Frontal cortex (tissue), 4 donors: ENCODE data around the gene ANKH. TPM values are rescaled to one million over a fixed set of nuclear protein-coding genes. Genes with fewer than 3 reads are reported as not detected.

Experiments
- DNase-seq, 2 donors: peaks; one replicate each; pipeline ENCODE4 v3.0.0; 2012; ENCODE audit warnings: low spot score in 2 of 2
- FAIRE-seq: peaks from 2 replicates; lab custom pipeline; 2012; peaks lifted over from hg19 to GRCh38; lab: Jason Lieb, UNC
- total RNA-seq: library from RNA; depleted of rRNA; stranded (reverse); fragments of >200 nt; gene quantifications from one replicate; pipeline ENCODE4 v1.2.3, GENCODE V29; 2014
- donor health status: control.
- donor health status: control.
- donor health status: control.

ANKH gene
- total RNA-seq, 1 donor from 2014 or later: 62.8 TPM

DNA sequence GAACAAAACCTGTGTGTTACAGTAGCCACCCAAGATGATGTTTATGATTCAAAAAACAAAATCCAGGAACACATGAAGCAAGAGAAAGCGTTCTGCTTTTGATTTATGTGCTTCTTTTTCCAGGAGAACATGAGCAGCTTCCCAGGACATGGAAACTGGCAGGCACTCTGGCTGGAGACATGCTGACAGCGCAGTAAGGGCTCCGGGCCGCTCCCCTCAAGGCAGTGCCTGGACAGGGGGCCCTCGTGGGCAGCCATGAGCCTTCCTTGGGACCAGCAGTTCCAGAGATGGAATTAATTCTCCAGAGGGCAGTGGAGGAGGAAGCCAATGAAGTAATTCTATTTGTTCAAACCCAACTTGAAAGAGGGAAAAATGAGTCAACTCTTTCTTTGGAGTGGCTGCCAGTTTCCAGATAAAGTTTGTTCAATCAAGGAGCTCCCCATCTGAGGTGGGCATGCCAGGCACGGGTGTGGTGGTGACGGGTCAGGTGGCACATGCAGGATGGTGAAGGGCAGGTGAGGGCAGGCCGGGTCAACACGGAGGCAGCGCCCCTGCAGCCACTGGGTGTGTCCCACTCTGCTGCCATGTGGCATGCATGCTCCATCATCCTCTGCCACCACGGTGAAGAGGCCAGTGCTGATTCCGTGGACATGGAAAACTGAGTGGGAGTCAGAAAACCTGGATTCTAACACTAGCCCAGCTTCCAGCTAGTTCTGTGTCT is 123.2 kb downstream of the ANKH start:
- DNase-seq: no peak
- FAIRE-seq: no peak

DNA sequence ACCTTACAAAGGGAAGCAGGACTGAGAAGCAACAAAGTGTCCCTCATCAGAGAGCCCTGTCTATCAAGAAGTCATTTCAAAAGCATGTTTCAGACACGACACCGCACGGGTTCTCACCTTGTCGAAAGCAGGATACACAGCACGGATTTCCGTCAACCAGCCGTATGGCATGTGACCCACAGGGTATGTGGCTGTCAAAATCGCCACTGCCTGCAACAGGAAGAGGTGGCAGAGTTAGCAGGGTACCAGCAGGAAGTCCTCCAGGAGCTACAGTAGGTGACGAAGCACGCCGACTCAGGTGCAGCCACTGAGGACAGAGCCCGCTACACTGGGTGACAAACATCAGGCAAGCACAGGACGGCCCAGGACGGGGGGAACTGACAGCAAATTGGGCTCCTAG is 125.8 kb downstream of the ANKH start:
- DNase-seq: no peak

DNA sequence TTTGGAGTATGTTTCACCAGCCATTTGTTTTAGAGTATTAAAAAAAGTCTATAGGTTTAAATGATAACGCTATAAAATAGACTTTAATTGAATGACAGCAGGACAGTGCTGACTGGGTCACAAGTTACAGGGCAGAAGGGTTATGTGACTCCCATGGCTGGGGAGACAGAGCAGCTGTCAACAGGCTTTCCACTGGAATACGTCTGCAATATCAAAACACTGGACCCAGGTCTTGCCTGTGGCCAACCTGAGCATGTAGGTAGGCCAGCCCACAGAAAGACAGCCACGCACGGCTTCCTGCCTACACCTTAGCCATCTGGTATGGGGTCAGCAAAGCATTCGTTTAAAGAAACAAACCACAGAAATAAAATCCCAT is 126.4 kb downstream of the ANKH start:
- DNase-seq: no peak

More for the DNA sequence above, 125.8 kb downstream of the ANKH start:
- FAIRE-seq: no peak

DNA sequence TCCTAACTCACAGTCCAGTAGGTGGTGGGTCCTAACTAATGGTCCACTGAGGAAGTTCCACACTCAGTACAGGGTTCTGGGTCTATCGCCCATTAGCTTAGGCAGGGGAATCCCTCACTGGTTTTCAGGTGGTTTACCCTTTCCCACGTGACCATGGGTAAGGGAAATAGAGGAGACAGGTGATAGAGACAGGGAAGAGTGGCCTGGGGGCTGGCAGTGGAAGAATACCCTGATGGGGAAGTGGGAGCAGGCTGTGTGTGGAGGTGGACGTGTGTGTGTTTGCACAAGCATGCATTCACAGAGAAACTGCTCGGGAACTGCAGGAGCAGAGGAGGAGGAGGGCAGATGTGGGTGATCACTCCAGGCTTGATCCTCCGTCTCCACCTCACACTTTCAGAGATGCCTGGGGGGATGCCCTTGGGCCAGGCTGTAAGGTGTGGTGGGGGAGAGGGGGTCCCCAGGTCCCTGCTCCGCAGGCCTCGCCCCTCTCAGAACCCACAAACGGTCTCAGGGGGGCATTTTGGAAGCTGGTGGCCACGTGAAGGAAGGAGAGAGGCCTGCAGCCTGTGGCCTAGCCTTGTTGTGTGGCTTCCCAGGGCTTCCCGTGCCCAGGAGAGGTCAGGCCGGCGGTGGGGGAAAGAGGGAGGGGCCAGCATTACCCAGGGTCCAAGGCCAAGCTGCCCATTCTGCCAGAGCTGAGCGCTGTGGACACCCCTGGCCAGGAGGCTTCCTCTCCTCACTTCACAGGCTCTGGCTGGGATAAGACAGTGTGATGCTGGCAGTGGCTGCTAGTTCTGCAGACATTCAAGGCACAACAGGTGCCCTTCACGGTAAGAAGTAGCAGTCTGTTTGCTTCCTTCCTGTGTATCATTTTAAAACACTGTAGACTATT is 127.0 kb downstream of the ANKH start:
- FAIRE-seq: no peak
- no peak for DNase-seq

More for the DNA sequence above, 126.4 kb downstream of the ANKH start:
- no peak for FAIRE-seq

DNA sequence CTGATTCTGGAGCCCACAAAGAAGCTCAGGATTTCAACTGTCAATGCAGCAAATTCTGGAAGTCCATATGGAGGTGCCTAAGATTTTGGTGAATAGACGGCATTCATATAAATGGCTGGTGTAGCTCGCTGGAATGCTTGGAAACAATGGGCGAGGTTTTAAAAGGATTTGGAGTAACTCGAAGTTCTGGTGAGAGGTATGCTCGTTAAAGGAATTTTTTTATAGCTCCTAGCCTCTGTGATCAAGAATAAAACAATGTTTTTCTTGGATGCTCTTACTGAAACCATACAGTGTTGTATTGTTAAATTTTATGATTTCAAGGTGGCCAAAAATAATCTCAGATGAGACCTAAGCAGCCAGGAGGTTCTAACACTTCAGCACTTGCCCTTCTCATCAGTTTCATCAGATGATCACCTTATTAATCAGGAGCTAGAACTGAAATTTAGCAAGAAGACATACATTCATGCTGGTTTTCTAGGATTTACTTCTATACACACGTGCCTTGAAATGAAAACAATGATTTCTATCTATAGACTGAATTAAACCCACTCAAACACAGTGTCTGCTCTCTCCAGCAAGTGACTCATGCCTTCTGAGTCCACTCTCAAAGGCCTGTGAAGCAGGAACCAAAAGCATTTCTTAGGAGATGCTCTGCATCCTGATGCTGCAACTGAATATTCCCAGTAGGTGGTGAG is 127.8 kb downstream of the ANKH start:
- FAIRE-seq (no peak), DNase-seq (no peak)

DNA sequence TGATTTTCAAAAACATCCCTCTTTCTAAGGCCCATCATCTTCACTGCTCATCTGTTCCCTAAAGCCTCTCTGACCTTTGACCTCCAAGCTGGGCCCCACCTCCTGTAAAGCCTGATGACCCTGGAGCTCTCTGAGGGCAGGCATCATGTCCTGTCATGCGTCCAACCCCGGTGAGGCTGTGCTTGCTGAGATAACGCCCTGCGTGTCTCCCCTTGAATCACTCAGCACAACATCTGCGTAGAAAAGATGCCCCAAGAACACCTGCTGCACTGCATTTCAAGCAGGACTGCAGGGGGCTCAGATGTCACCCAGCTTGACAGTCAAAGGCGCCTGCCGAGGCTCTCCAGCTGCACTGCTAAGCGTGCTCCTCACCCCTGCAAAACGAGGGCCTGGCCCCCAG is 129.1 kb downstream of the ANKH start:
- DNase-seq (no peak), FAIRE-seq (no peak)

DNA sequence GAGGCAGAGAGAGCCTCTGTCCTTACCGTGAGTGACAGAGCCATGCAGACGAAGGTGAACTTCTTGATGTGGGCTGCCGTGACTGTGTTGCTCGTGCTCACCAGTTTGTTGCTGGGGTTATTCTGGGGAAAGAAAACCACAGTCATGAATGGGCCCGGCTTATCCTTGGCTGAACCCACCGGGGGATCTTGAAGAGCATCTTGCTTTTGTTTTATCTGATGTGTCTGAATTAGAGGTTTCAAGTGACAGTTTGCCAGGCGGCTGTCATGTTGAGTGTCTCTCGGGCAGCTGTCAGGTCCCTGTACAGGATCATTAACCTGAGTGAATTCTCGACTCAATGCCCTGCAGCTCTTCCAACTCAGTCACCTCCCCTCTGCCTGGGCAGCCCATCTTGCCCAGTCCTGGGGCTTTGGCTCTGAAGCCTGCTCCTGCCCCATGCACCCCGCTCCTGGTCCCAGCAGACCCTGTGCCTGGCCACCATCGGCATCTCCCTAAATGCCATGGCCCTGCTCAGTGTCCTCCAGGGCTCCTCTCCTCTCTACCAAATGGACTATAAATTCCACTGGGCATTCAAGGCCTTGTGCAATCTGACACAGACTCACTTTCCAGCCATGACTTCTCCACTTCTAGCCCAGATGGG is 129.7 kb downstream of the ANKH start:
- DNase-seq (no peak), FAIRE-seq (no peak)

DNA sequence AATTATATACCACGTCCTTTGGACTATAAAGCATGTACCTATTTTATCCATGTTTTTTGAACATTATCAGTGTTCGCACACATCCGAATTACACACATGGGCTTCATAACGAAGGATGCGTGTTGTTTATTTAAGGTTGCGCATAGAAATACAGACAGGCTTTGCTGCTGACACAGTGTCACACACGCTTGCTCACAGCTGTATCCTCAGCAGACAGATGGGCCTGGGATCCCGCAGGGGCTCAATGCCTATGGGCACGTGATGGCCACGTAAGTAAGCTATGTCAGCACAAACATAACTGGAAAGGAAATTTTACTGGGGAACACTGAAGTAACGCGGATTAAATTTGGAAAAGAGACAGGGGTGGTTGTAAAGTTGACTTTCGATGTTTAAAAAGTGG is 130.4 kb downstream of the ANKH start:
- no peak for DNase-seq
- FAIRE-seq: no peak

DNA sequence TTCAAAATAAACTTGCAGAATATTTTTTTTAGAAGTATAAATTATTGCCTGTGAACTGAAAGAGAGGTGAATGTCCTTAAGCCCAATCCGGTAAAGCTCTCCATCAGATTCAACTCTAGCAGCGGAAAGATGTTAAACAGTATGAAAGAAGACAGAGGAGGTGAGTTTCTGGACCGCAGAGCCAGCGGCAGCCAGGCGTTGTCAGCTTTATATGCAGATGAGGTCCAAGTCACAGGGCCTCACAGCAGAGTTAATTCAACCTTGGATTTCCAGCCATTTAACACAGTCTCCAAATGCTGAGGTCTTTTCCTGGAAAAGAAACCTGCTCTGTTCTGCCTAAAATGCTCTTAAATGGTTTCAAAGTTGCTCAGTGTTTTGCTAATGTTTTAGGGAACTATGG is 131.6 kb downstream of the ANKH start:
- no peak for FAIRE-seq
- DNase-seq: no peak

DNA sequence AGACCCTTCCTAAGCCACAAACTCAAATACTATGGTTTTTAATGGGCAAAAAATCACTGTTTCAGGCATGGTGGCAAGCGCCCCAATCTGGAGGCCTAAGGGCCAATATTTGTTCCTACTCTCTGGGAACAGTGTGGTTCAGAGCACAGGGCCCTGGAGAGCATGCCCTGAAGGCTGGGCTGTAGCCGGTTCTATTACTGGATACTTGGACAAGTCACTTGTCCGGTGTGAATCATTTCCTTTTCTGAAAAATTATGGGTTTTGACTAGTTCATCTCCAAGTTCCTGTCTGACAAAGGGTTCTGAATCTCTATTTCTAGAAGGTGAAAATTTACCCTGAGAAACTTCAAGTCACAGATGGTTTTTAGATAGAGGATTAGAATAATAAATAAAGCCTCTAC is 132.0 kb downstream of the ANKH start:
- DNase-seq (no peak), FAIRE-seq (no peak)

DNA sequence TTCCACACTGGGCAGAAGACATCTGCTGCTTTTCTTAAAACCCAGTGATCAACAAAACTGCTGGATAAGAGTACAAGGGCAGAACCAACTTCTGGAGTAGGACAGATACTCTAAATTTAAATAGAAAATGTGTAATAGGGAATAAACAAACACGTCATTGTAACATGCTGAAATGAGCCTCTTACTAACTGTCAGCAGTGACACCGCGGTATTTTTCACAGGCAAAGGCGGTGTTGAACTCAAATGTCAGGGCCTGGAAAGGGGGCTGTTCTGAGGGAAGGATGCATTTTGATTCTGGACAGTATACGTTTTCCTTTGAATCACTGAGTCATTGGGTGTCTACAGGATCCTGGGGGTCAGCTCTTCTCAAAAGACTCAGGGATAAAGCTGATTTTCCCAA is 133.5 kb downstream of the ANKH start:
- no peak for DNase-seq
- FAIRE-seq: no peak

DNA sequence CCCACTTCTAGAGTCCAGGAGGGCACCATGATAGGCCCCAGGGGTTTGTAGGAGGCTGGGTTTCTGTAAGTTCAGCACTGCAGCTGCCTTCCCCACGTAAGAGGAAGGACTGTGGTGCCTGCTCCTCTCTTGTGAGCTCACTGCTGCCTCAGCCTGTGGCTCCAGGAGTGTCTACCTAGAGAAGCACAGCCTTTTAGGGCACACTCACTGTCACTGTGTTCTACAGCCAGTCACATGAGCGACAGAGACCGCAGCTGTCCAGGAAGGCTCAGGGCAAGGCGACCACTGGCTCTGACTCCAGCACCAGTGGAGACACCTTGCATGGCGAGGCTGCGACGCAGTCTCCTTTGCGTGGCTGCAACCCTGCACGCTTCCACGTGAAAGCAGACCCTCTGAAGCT is 134.3 kb downstream of the ANKH start:
- DNase-seq: no peak
- no peak for FAIRE-seq

DNA sequence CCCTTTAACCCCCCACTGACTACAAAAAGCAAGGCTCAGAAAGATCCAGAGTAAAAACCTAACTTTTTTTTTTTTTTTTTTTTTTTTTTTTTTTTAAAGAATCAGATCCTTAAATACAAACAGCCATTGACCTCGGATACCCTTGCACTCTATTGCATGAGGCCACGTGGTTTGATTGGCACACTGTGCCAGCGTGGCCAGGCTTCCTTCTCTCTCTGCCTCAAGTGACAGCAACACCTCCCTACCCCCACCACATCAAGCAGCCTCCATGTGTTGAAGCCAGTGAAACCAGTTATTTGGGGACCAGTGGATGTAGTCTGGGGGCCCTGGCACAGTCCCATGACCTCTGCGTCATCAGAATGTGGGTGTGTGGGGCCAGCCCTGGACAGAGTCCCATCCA is 135.6 kb downstream of the ANKH start:
- DNase-seq: no peak
- no peak for FAIRE-seq

DNA sequence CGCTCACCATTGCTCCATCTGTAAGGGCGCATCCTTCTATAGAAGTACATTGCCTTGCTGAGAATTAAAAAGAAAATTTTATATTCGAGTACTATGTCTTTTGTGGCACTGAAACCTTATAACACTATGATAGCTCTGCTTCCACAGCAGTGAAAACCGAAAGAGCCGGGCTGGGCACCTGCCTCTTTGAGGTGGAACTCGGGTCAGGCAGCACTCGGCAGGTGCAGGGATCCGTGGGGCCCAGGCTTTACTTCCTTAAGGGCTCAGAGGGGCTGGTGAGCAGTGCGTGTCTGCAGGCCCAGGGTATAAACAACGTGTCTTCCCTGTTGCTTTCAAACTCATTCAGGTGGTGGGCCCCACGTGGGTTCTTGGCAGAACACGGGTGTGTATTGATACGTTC is 137.2 kb downstream of the ANKH start:
- FAIRE-seq (no peak), DNase-seq (no peak)

DNA sequence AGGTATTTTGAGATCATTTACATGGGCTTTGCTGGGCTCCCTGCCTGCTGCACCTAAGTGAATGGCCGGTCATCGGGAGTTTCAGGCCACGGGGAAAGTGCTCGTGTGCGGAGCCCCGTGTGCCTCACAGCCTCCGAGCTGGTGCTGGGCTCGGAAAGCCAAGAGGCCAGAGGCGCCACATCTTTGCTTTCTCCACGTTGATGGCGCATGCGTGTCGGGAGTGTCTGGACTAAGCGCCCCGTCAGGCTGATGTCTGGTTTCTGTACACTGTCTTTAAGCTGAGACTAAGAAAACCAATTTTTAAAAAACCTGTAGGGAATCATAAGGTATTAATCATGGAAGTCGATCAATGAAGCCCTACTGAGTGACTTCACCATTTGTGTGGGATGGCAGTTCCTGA is 137.9 kb downstream of the ANKH start:
- DNase-seq: no peak
- no peak for FAIRE-seq

DNA sequence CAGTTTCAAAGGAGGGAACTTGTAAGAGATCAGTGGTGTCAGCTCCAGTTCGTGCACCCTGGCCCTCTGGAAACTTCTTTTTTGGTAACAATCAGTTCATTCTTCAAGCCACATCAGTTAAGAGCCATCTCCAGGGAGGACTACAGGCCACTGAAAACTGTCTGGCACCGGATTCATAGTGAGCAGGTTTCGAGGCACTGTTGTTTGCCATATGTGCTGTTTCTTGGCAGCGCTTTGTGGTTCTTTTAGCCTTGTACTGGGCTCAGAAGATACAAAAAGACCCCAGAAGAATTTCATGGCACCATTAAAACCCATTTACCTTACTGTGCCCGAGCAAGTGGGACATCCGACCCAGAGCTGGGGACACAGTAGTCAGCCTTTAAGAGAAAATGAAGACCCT is 138.6 kb downstream of the ANKH start:
- no peak for FAIRE-seq
- no peak for DNase-seq

DNA sequence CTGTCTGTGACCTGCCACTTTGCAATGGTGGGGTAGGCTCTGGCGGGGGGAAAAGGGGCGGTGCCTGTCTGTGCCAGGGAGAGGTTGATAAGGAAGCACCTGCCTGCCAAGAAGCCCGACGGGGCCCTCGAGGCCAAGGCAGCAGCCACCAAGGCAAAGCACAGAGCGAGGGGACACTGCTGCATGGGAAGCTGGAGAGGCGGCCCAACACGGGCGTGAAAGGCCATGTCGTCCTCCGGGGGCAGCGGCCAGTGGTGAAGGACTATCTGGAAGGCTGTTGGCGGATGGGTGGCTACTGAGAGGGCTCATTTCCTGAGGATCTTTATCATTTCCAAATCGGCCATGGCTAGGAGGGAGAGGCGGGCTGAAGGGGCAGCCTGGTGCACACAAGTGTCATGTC is 140.7 kb downstream of the ANKH start:
- DNase-seq: no peak
- FAIRE-seq: no peak

DNA sequence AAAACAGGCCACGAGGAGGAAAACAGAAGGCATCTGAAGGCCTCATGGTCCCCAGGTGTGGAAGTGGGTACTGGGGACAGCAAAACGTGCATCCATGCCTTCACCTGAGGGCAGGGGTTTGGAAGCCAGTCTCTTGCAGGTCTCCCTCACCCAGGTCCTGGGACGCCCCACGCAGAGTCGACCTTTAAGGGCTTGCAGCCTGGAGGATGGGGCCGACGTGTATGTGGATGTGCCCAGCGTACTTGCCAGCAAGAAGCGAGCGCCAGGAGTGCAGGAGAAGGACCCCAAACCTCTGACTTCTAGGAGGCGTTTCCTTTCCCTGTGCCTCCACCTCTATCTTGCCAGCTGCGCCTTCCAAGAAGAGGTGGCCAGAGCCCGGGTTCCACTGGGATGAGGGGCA is 141.1 kb downstream of the ANKH start:
- FAIRE-seq: no peak
- DNase-seq: no peak

DNA sequence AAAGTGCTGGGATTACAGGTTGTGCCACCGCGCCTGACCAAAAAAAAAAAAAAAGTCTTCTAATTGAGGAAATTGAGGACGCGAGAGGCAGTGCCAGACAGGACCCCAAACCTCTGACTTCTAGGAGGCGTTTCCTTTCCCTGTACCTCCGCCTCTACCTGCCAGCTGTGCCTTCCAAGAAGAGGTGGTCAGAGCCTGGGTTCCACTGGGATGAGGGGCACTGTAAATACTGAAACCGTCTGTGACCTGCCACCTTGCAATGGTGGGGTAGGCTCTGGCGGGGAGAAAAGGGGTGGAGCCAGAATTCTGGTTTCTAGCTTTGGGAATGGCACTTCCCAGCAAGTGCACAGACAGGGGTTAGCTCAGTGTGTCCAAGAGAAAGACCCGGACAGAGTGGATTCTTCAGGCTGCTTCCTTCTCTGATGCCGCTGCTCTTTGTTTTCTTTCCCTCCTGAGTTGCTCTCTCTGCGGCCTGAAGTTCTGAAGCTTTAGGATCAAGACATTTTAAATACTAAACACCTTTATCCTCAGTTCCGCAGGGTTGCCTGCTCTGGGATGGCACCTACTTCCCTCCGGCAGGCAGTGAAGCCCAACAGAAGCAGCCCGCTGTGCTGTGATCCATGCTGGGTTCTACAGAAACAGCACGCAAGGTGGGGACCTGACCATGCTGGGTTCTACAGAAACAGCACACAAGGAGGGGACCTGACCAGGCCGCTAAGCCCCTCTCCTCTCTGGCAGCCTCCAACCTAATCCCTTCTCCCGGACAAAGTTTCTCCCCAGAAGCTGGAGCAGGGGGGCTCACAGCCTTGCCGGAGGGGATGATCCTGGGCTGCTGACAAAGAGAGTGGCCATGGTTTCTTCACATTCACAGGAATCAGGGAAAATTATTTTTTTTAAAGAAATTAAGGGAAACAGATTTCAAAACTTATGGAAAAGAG is 141.9 kb downstream of the ANKH start:
- FAIRE-seq: no peak

More for the DNA sequence above, 141.9 kb downstream of the ANKH start:
- no peak for DNase-seq
